ENCODE measurements around the gene CDKAL1. TPM values are rescaled to one million over a fixed set of nuclear protein-coding genes. Genes with fewer than 3 reads are reported as not detected.

The CDKAL1 gene
- total and polyA plus RNA-seq, 2 donors, result 9.8 to 19.9 TPM

- WGBS, result 97% methylated on average over 5 of the region's 5 CpGs
- no peaks in the 10 kb centered on the region for H3K27me3 ChIP-seq (ENCODE audit: control insufficient read depth in 2 of 2, insufficient read depth in 1 of 2, low read length in 1 of 2)
- H3K4me3 ChIP-seq (ENCODE audit: low read length in 2 of 2), result no peak overlapping the region
- H3K36me3 ChIP-seq (ENCODE audit: control insufficient read depth in 2 of 2, insufficient read depth in 2 of 2, low read length in 1 of 2), result no peaks in the 10 kb centered on the region
- DNase-seq (ENCODE audit: low read depth in 6 of 9, low spot score in 9 of 9), result no peak
- H3K9me3 ChIP-seq (ENCODE audit: control insufficient read depth in 2 of 2, insufficient read depth in 1 of 2, low read length in 1 of 2), result no peaks in the 10 kb centered on the region
- H3K4me1 ChIP-seq (ENCODE audit: control insufficient read depth in 2 of 2, insufficient read depth in 2 of 2, low read length in 2 of 2), result no peaks in the 10 kb centered on the region
- H3K27ac ChIP-seq (ENCODE audit: low read depth in 1 of 2, low read length in 1 of 2), result no peak overlapping the region
Observed at GRCh38 chr6:20932284-20932683, 398.0 kb downstream of the CDKAL1 start.

- H3K9me3 ChIP-seq (ENCODE audit: control insufficient read depth in 2 of 2, insufficient read depth in 1 of 2, low read length in 1 of 2), result no peaks in the 10 kb centered on the region
- no peak for DNase-seq (ENCODE audit: low read depth in 6 of 9, low spot score in 9 of 9)
- WGBS, result 98% methylated on average over 2 of the region's 2 CpGs
- H3K4me3 ChIP-seq (ENCODE audit: low read length in 2 of 2), result no peak overlapping the region
- H3K36me3 ChIP-seq (ENCODE audit: control insufficient read depth in 2 of 2, insufficient read depth in 2 of 2, low read length in 1 of 2), result no peaks in the 10 kb centered on the region
- no peaks in the 10 kb centered on the region for H3K4me1 ChIP-seq (ENCODE audit: control insufficient read depth in 2 of 2, insufficient read depth in 2 of 2, low read length in 2 of 2)
- H3K27me3 ChIP-seq (ENCODE audit: control insufficient read depth in 2 of 2, insufficient read depth in 1 of 2, low read length in 1 of 2), result no peaks in the 10 kb centered on the region
- H3K27ac ChIP-seq (ENCODE audit: low read depth in 1 of 2, low read length in 1 of 2), result no peak overlapping the region
Observed at GRCh38 chr6:20933057-20933788, 399.0 kb downstream of the CDKAL1 start.

GRCh38 chr6:20936949-20937348, 402.7 kb downstream of the CDKAL1 start:
- 98% methylated on average over 2 of the region's 2 CpGs for WGBS
- DNase-seq (ENCODE audit: low read depth in 6 of 9, low spot score in 9 of 9), result no peak

DNA sequence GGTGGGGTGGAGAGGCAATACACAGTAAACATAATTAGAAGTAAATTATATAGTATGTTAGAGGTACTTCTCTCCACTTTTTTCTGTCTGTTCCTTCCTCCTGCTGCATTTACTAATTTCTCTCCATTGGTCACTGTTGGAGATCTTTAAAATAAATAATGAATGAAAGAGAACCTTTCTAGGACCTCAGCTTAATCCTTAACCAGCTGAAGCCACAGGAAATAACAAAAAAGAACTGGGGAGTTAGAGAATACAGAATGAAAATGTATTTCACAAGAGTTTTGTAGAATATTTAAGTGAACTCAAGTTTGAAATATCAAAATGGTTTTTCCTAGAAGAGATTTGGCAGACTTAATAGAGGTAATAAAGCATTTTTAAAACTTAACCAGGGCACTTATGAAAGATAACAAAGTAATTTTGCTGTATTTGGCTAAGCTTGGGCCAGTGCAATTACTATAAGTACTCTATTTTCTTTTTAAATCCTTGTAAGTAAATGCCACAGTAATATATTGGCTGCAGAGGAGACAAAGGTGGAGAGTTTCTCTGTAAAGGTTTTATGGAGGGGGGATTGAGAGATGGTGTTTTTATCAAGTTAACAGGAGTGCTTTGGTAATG, 405.0 kb downstream of the CDKAL1 start:
- Histone ChIP-seq H3K4me3 (ENCODE audit: low read length in 2 of 2) (no peak overlapping the region), H3K36me3 (ENCODE audit: control insufficient read depth in 2 of 2, insufficient read depth in 2 of 2, low read length in 1 of 2) (no peaks in the 10 kb centered on the region), H3K4me1 (ENCODE audit: control insufficient read depth in 2 of 2, insufficient read depth in 2 of 2, low read length in 2 of 2) (no peaks in the 10 kb centered on the region), H3K27me3 (ENCODE audit: control insufficient read depth in 2 of 2, insufficient read depth in 1 of 2, low read length in 1 of 2) (no peaks in the 10 kb centered on the region), H3K9me3 (ENCODE audit: control insufficient read depth in 2 of 2, insufficient read depth in 1 of 2, low read length in 1 of 2) (peaks cover 0 to 2% of the 10 kb centered on the region in 2 donors), H3K27ac (ENCODE audit: low read depth in 1 of 2, low read length in 1 of 2) (no peak overlapping the region)
- DNase-seq (ENCODE audit: low read depth in 6 of 9, low spot score in 9 of 9), result no peak

More at GRCh38 chr6:20936949-20937348, 402.7 kb downstream of the CDKAL1 start:
- Histone ChIP-seq H3K27ac (ENCODE audit: low read depth in 1 of 2, low read length in 1 of 2) (no peak overlapping the region), H3K27me3 (ENCODE audit: control insufficient read depth in 2 of 2, insufficient read depth in 1 of 2, low read length in 1 of 2) (no peaks in the 10 kb centered on the region), H3K4me1 (ENCODE audit: control insufficient read depth in 2 of 2, insufficient read depth in 2 of 2, low read length in 2 of 2) (no peaks in the 10 kb centered on the region), H3K9me3 (ENCODE audit: control insufficient read depth in 2 of 2, insufficient read depth in 1 of 2, low read length in 1 of 2) (no peaks in the 10 kb centered on the region), H3K36me3 (ENCODE audit: control insufficient read depth in 2 of 2, insufficient read depth in 2 of 2, low read length in 1 of 2) (no peaks in the 10 kb centered on the region), H3K4me3 (ENCODE audit: low read length in 2 of 2) (no peak overlapping the region)

GRCh38 chr6:20943040-20943627, 408.9 kb downstream of the CDKAL1 start:
- H3K27ac ChIP-seq (ENCODE audit: low read depth in 1 of 2, low read length in 1 of 2), result no peak overlapping the region
- peaks cover 0 to 2% of the 10 kb centered on the region in 2 donors for H3K9me3 ChIP-seq (ENCODE audit: control insufficient read depth in 2 of 2, insufficient read depth in 1 of 2, low read length in 1 of 2)
- H3K27me3 ChIP-seq (ENCODE audit: control insufficient read depth in 2 of 2, insufficient read depth in 1 of 2, low read length in 1 of 2), result no peaks in the 10 kb centered on the region
- no peak for DNase-seq (ENCODE audit: low read depth in 6 of 9, low spot score in 9 of 9)
- no peaks in the 10 kb centered on the region for H3K36me3 ChIP-seq (ENCODE audit: control insufficient read depth in 2 of 2, insufficient read depth in 2 of 2, low read length in 1 of 2)
- H3K4me1 ChIP-seq (ENCODE audit: control insufficient read depth in 2 of 2, insufficient read depth in 2 of 2, low read length in 2 of 2), result no peaks in the 10 kb centered on the region
- no peak overlapping the region for H3K4me3 ChIP-seq (ENCODE audit: low read length in 2 of 2)
- 69% methylated on average over 2 of the region's 2 CpGs for whole genome bisulfite sequencing

- no peak for DNase-seq (ENCODE audit: low read depth in 6 of 9, low spot score in 9 of 9)
- Histone ChIP-seq H3K27me3 (ENCODE audit: control insufficient read depth in 2 of 2, insufficient read depth in 1 of 2, low read length in 1 of 2) (no peaks in the 10 kb centered on the region), H3K27ac (ENCODE audit: low read depth in 1 of 2, low read length in 1 of 2) (no peak overlapping the region), H3K36me3 (ENCODE audit: control insufficient read depth in 2 of 2, insufficient read depth in 2 of 2, low read length in 1 of 2) (no peaks in the 10 kb centered on the region), H3K4me1 (ENCODE audit: control insufficient read depth in 2 of 2, insufficient read depth in 2 of 2, low read length in 2 of 2) (no peaks in the 10 kb centered on the region), H3K9me3 (ENCODE audit: control insufficient read depth in 2 of 2, insufficient read depth in 1 of 2, low read length in 1 of 2) (peaks cover 0 to 2% of the 10 kb centered on the region in 2 donors), H3K4me3 (ENCODE audit: low read length in 2 of 2) (no peak overlapping the region)
- 98% methylated on average over 1 of the region's 1 CpG for WGBS
Observed at GRCh38 chr6:20943922-20944321, 409.7 kb downstream of the CDKAL1 start.

- DNase-seq (ENCODE audit: low read depth in 6 of 9, low spot score in 9 of 9), result peak in 1 of 9 donors; percentile 4
- H3K27ac ChIP-seq (ENCODE audit: low read depth in 1 of 2, low read length in 1 of 2), result no peak overlapping the region
- no peaks in the 10 kb centered on the region for H3K4me1 ChIP-seq (ENCODE audit: control insufficient read depth in 2 of 2, insufficient read depth in 2 of 2, low read length in 2 of 2)
- no peaks in the 10 kb centered on the region for H3K27me3 ChIP-seq (ENCODE audit: control insufficient read depth in 2 of 2, insufficient read depth in 1 of 2, low read length in 1 of 2)
- peaks cover 0 to 2% of the 10 kb centered on the region in 2 donors for H3K9me3 ChIP-seq (ENCODE audit: control insufficient read depth in 2 of 2, insufficient read depth in 1 of 2, low read length in 1 of 2)
- no peaks in the 10 kb centered on the region for H3K36me3 ChIP-seq (ENCODE audit: control insufficient read depth in 2 of 2, insufficient read depth in 2 of 2, low read length in 1 of 2)
- 42% methylated on average over 1 of the region's 1 CpG for WGBS
- H3K4me3 ChIP-seq (ENCODE audit: low read length in 2 of 2), result no peak overlapping the region
Observed at GRCh38 chr6:20946022-20946421, 411.8 kb downstream of the CDKAL1 start.

DNA sequence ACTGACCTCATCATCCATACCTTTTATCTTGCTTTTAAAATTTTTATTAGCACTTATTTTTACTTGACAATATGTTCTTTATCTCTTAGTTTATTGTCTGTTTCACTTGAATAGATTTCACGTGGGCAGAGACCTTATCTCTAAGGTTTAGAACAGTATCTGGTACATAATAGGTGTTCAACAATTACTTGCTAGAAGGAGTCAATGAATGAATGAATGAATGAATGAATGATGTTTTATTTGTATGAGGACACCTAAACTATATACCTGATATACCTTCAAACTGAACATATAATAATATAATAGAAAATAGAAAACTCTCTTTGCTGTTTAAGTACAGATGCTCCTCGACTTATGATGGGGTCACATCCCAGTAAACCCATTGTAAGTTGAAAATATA, 412.6 kb downstream of the CDKAL1 start:
- Histone ChIP-seq H3K4me3 (ENCODE audit: low read length in 2 of 2) (no peak overlapping the region), H3K4me1 (ENCODE audit: control insufficient read depth in 2 of 2, insufficient read depth in 2 of 2, low read length in 2 of 2) (no peaks in the 10 kb centered on the region), H3K9me3 (ENCODE audit: control insufficient read depth in 2 of 2, insufficient read depth in 1 of 2, low read length in 1 of 2) (peaks cover 0 to 2% of the 10 kb centered on the region in 2 donors), H3K27ac (ENCODE audit: low read depth in 1 of 2, low read length in 1 of 2) (no peak overlapping the region), H3K36me3 (ENCODE audit: control insufficient read depth in 2 of 2, insufficient read depth in 2 of 2, low read length in 1 of 2) (no peaks in the 10 kb centered on the region), H3K27me3 (ENCODE audit: control insufficient read depth in 2 of 2, insufficient read depth in 1 of 2, low read length in 1 of 2) (no peaks in the 10 kb centered on the region)
- DNase-seq (ENCODE audit: low read depth in 6 of 9, low spot score in 9 of 9), result no peak
- 98% methylated on average over 2 of the region's 2 CpGs for WGBS

- H3K4me1 ChIP-seq (ENCODE audit: control insufficient read depth in 2 of 2, insufficient read depth in 2 of 2, low read length in 2 of 2), result no peaks in the 10 kb centered on the region
- H3K4me3 ChIP-seq (ENCODE audit: low read length in 2 of 2), result no peak overlapping the region
- no peak overlapping the region for H3K27ac ChIP-seq (ENCODE audit: low read depth in 1 of 2, low read length in 1 of 2)
- no peak for DNase-seq (ENCODE audit: low read depth in 6 of 9, low spot score in 9 of 9)
- H3K36me3 ChIP-seq (ENCODE audit: control insufficient read depth in 2 of 2, insufficient read depth in 2 of 2, low read length in 1 of 2), result no peaks in the 10 kb centered on the region
- H3K27me3 ChIP-seq (ENCODE audit: control insufficient read depth in 2 of 2, insufficient read depth in 1 of 2, low read length in 1 of 2), result no peaks in the 10 kb centered on the region
- H3K9me3 ChIP-seq (ENCODE audit: control insufficient read depth in 2 of 2, insufficient read depth in 1 of 2, low read length in 1 of 2), result no peaks in the 10 kb centered on the region
Observed at GRCh38 chr6:20947977-20948376, 413.7 kb downstream of the CDKAL1 start.

Data from thymus (tissue), 11 donors.